PC-3 (cell line): Measurements from ENCODE around the gene INTS1. TPM values are rescaled to one million over a fixed set of nuclear protein-coding genes. Genes with fewer than 3 reads are reported as not detected.

Source experiments
- ATAC-seq: fragments of 200-7000 bp; cut with Tn5 transposase; 2 replicates; pipeline ENCODE4 v1.9.1; 2020; ENCODE audit warnings: mild to moderate bottlenecking, moderate library complexity
- BruUV-seq: library from RNA; stranded (reverse); fragments of 400-500 nt; replicated peaks from 2 replicates; lab custom pipeline; 2021; lab: Mats Ljungman, UMichigan
- CTCF ChIA-PET: fragments of 300-600 bp; sonication (Branson Sonifier 250); formaldehyde crosslinking; loops from one replicate; lab custom pipeline; 2022; ENCODE audit warnings: antibody characterized with exemption; lab: Charles Lee
- POLR2A ChIA-PET: fragments of 300-600 bp; sonication (Branson Sonifier 250); formaldehyde crosslinking; loops from one replicate; lab custom pipeline; 2022; ENCODE audit warnings: antibody characterized with exemption; ENCODE audit not compliant: unreplicated experiment; lab: Charles Lee
- DNase-seq: peaks from one replicate; pipeline ENCODE4 v3.0.0-alpha.2; 2015
- H2AFZ ChIP-seq: fragments of 300-600 bp; sonication (generic); 2 replicates; pipeline ENCODE4 v1.6.0; 2016; ENCODE audit warnings: antibody characterized with exemption, low read length
- H3F3A ChIP-seq: fragments of 300-600 bp; sonication (generic); one replicate; pipeline ENCODE4 v1.6.0; 2017; ENCODE audit warnings: antibody characterized with exemption, low read length, control low read depth, mild to moderate bottlenecking; ENCODE audit not compliant: unreplicated experiment
- H3K27ac ChIP-seq: fragments of 300-600 bp; sonication (generic); 2 replicates; pipeline ENCODE4 v1.5.1; 2016; ENCODE audit warnings: mild to moderate bottlenecking, low read length
- H3K27me3 ChIP-seq: fragments of 300-600 bp; sonication (generic); 2 replicates; pipeline ENCODE4 v1.6.1; 2016; ENCODE audit warnings: low read length, mixed read lengths
- H3K36me3 ChIP-seq: fragments of 300-600 bp; sonication (generic); 2 replicates; pipeline ENCODE4 v1.6.1; 2016; ENCODE audit warnings: low read depth, mixed run types, low read length, mixed read lengths
- H3K4me1 ChIP-seq: fragments of 300-600 bp; sonication (generic); 2 replicates; pipeline ENCODE4 v1.5.1; 2016; ENCODE audit warnings: low read length; ENCODE audit not compliant: insufficient read depth
- H3K4me2 ChIP-seq: fragments of 300-600 bp; sonication (generic); 2 replicates; pipeline ENCODE4 v1.6.0; 2016; ENCODE audit warnings: low read length
- H3K4me3 ChIP-seq: fragments of 300-600 bp; sonication (generic); 2 replicates; pipeline ENCODE4 v1.5.1; 2016; ENCODE audit warnings: mild to moderate bottlenecking, low read length, mixed read lengths
- H3K79me2 ChIP-seq: fragments of 300-600 bp; sonication (generic); 2 replicates; pipeline ENCODE4 v1.6.1; 2017; ENCODE audit warnings: low read length, mixed read lengths
- H3K9ac ChIP-seq: fragments of 300-600 bp; sonication (generic); 2 replicates; pipeline ENCODE4 v1.6.0; 2016; ENCODE audit warnings: mild to moderate bottlenecking, low read length
- H3K9me2 ChIP-seq: fragments of 300-600 bp; sonication (generic); replicated peaks from 2 replicates; pipeline ENCODE4 v1.6.1; 2016; ENCODE audit warnings: mixed run types, low read length, mixed read lengths
- H3K9me3 ChIP-seq: fragments of 300-600 bp; sonication (generic); 2 replicates; pipeline ENCODE4 v1.6.1; 2016; ENCODE audit warnings: low read length, mixed read lengths
- H4K20me1 ChIP-seq: fragments of 300-600 bp; sonication (generic); 2 replicates; pipeline ENCODE4 v1.6.1; 2016; ENCODE audit warnings: low read length, mixed read lengths
- EZH2 ChIP-seq: fragments of 300-600 bp; sonication (generic); IDR thresholded peaks from one replicate; pipeline ENCODE4 v1.6.1; 2017; ENCODE audit warnings: antibody characterized with exemption, mild to moderate bottlenecking, low read length; ENCODE audit not compliant: unreplicated experiment
- EZH2phosphoT487 ChIP-seq: fragments of 300-600 bp; sonication (generic); IDR thresholded peaks from 2 replicates; pipeline ENCODE4 v1.6.1; 2018; ENCODE audit warnings: mild to moderate bottlenecking, antibody characterized with exemption, low read length, borderline replicate concordance
- intact Hi-C: fragments of 100-400 bp; cut with micrococcal nuclease; formaldehyde crosslinking; loops from 2 replicates; pipeline ENCODE4 v1.9.0; 2023
- total RNA-seq: library from RNA; depleted of rRNA; stranded (reverse); fragments of >200 nt; gene quantifications from 2 replicates; pipeline ENCODE4 v1.2.3, GENCODE V29; 2014
- TF ChIP-seq, protein P1 (sequence below): fragments of 300-600 bp; sonication (generic); conservative IDR thresholded peaks from 2 replicates; pipeline ENCODE4 v1.5.1; 2017; ENCODE audit warnings: antibody characterized with exemption, low read depth, mild to moderate bottlenecking, low read length

The INTS1 gene
- total RNA-seq, 1 experiment from 2014 or later = 62.9 TPM

DNA sequence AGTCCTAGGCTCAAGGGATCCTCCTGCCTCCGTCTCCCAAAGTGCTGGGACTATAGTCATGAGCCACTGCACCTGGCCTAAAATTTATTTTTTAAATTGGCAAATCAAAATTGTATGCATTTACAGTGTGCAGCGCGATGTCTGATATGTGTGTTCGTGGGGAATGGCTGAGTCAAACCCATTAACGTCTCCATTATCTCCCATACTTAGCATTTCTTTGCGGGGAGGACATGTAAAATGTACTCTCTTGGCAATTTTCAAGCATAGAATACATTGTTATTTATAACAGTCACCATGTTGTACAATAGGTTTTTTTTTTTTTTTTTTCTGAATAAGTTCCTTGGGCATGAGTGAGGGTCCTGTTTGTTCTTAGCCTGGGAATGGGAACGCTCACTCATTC, 48.0 kb upstream of the INTS1 start:
- no peak overlapping the region for H3K27ac ChIP-seq
- CTCF ChIA-PET = no interaction called here
- H3K36me3 ChIP-seq = no peaks in the 10 kb centered on the region
- BruUV-seq = no TSS peak
- no peaks in the 10 kb centered on the region for H4K20me1 ChIP-seq
- no peak for ATAC-seq
- TF ChIP-seq EZH2 (no peak), EZH2phosphoT487 (no peak)
- TF ChIP-seq, protein P1, sequence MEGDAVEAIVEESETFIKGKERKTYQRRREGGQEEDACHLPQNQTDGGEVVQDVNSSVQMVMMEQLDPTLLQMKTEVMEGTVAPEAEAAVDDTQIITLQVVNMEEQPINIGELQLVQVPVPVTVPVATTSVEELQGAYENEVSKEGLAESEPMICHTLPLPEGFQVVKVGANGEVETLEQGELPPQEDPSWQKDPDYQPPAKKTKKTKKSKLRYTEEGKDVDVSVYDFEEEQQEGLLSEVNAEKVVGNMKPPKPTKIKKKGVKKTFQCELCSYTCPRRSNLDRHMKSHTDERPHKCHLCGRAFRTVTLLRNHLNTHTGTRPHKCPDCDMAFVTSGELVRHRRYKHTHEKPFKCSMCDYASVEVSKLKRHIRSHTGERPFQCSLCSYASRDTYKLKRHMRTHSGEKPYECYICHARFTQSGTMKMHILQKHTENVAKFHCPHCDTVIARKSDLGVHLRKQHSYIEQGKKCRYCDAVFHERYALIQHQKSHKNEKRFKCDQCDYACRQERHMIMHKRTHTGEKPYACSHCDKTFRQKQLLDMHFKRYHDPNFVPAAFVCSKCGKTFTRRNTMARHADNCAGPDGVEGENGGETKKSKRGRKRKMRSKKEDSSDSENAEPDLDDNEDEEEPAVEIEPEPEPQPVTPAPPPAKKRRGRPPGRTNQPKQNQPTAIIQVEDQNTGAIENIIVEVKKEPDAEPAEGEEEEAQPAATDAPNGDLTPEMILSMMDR = no peak
- H3K9ac ChIP-seq = no peak overlapping the region
- POLR2A ChIA-PET = no interaction called here
- no peaks in the 10 kb centered on the region for H3F3A ChIP-seq
- H3K4me2 ChIP-seq = no peak overlapping the region
- H3K4me1 ChIP-seq = peaks cover 25% of the 10 kb centered on the region
- no peak overlapping the region for H2AFZ ChIP-seq
- peaks cover 20% of the 10 kb centered on the region for H3K79me2 ChIP-seq
- intact Hi-C loops = no loop called here
- no peak for DNase-seq
- H3K4me3 ChIP-seq = no peak overlapping the region
- no peaks in the 10 kb centered on the region for H3K9me2 ChIP-seq
- no peaks in the 10 kb centered on the region for H3K27me3 ChIP-seq
- H3K9me3 ChIP-seq = no peaks in the 10 kb centered on the region

DNA sequence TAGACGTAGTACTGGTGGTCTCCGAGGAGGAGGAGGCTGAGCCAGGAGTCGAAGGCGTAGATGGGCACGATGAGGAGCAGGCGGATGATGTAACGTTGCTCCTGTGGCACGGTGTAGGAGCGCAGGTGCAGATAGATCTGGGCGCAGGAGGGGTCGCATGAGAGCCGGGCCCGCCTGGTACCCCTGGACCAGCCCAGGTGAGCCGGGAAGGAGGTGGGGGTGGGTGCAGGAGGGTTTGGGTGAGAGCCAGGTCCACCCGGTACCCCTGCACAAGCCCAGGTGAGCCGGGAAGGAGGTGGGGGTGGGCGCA, 46.6 kb upstream of the INTS1 start:
- H3K79me2 ChIP-seq = peaks cover 20% of the 10 kb centered on the region
- H3K9me3 ChIP-seq = no peaks in the 10 kb centered on the region
- no peaks in the 10 kb centered on the region for H3F3A ChIP-seq
- no peaks in the 10 kb centered on the region for H3K9me2 ChIP-seq
- H3K4me1 ChIP-seq = peaks cover 15% of the 10 kb centered on the region
- no peak overlapping the region for H2AFZ ChIP-seq
- H3K27me3 ChIP-seq = no peaks in the 10 kb centered on the region
- POLR2A ChIA-PET = no interaction called here
- no peak overlapping the region for H3K4me2 ChIP-seq
- TF ChIP-seq, protein P1 = no peak
- intact Hi-C loops = no loop called here
- H3K27ac ChIP-seq = no peak overlapping the region
- ATAC-seq = no peak
- DNase-seq = no peak
- CTCF ChIA-PET = no interaction called here
- no peak overlapping the region for H3K4me3 ChIP-seq
- BruUV-seq = no TSS peak
- H4K20me1 ChIP-seq = no peaks in the 10 kb centered on the region
- H3K36me3 ChIP-seq = no peaks in the 10 kb centered on the region
- H3K9ac ChIP-seq = no peak overlapping the region

DNA sequence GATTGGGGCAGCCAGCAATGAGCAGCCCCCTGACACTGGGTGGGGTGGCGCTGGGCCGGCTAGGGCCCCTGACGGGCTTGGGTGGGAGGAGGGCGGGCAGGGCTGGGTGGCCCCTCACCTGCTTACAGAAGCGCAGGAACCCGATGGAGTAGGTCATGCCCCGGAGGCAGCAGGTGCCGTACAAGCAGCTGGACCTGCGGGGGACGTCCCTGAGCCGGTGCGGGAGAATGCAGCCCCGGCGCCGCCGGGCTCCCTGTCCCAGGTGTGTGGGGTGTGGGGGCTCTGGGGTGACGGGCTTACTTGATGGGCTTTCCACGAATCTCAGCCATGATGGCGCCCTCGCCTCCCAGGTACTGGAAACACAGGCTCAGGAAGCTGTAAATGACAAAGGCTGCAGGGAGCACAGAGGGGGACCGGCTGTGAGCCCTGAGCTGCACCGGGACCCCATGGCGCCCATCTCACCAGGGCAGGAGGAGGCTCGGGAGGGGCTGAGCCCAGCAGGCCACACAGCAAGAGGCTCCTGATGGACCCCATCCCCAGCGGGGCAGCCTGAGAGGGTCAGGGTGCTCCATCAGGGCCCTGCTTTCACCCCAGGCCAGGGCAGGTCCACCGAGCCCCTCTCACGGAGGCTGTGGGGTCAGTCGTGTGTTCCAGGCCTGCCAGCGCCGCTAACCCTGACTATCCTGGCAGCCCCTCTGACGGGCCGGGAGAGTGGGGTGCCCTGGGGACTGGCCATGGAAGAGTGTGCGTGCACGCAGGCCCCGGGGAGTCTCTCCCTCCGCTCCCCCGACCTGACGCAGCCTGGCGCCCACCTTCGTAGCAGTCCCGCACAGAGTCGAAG, 46.0 kb upstream of the INTS1 start:
- no peak overlapping the region for H3K4me3 ChIP-seq
- H3K79me2 ChIP-seq = peaks cover 20% of the 10 kb centered on the region
- H3F3A ChIP-seq = no peaks in the 10 kb centered on the region
- no peak for ATAC-seq
- peaks cover 11% of the 10 kb centered on the region; the same call in 1 of the 2 replicates for H3K4me1 ChIP-seq
- H4K20me1 ChIP-seq = no peaks in the 10 kb centered on the region
- no peak overlapping the region for H2AFZ ChIP-seq
- no peaks in the 10 kb centered on the region for H3K27me3 ChIP-seq
- POLR2A ChIA-PET = no interaction called here
- CTCF ChIA-PET = no interaction called here
- H3K4me2 ChIP-seq = no peak overlapping the region
- intact Hi-C loops = no loop called here
- no peaks in the 10 kb centered on the region for H3K36me3 ChIP-seq
- TF ChIP-seq, protein P1 = no peak
- no peak for TF ChIP-seq EZH2
- no peak for TF ChIP-seq EZH2phosphoT487
- H3K9me3 ChIP-seq = no peaks in the 10 kb centered on the region
- no peak overlapping the region for H3K27ac ChIP-seq
- DNase-seq = no peak
- H3K9me2 ChIP-seq = no peaks in the 10 kb centered on the region
- H3K9ac ChIP-seq = no peak overlapping the region
- BruUV-seq = no TSS peak
